Sigmoid colon (tissue), 7 donors: Measurements from ENCODE around the gene RABGAP1L. TPM values are rescaled to one million over a fixed set of nuclear protein-coding genes. Genes with fewer than 3 reads are reported as not detected.
"Not testable (repeated sequence)": the region's sequence is repeated elsewhere in the genome, so short reads cannot be mapped to it uniquely, and the experiment has no call there.

Source experiments
- DNase-seq: peaks from one replicate; pipeline ENCODE4 v3.0.0-alpha.2; 2019
- H3K27ac ChIP-seq, 4 donors: fragments of 200-600 bp; sonication (generic); one replicate each; pipeline ENCODE4 v1.5.1; 2016 to 2019; ENCODE audit warnings: mild to moderate bottlenecking in 1 of 4
- H3K27me3 ChIP-seq, 3 donors: fragments of 200-600 bp; sonication (generic); one replicate each; pipeline ENCODE4 v1.5.1; 2019; ENCODE audit warnings: mild to moderate bottlenecking in 1 of 3
- H3K36me3 ChIP-seq, 4 donors: fragments of 200-600 bp; sonication (generic); one replicate each; pipeline ENCODE4 v1.5.1; 2016 to 2019
- H3K4me1 ChIP-seq, 4 donors: fragments of 200-600 bp; sonication (generic); one replicate each; pipeline ENCODE4 v1.5.1; 2017 to 2019
- H3K4me3 ChIP-seq, 4 donors: fragments of 200-600 bp; sonication (generic); one replicate each; pipeline ENCODE4 v1.5.1; 2017 to 2019; ENCODE audit warnings: mild to moderate bottlenecking in 2 of 4, moderate library complexity in 1 of 4
- H3K9me3 ChIP-seq, 4 donors: fragments of 200-600 bp in 3 of 4; sonication (generic) in 3 of 4; one replicate each; pipeline versions ENCODE4 v1.5.1 to v1.6.1; 2013 to 2019
- CTCF ChIP-seq, 4 experiments: fragments of 450-650 bp in 3 of 4; fragments of 200-600 bp in 1 of 4; IDR thresholded peaks; one replicate each; pipeline ENCODE4 v1.5.1; 2016 to 2019; ENCODE audit warnings: antibody characterized with exemption in 4 of 4, mild to moderate bottlenecking in 3 of 4, moderate library complexity in 2 of 4
- EP300 ChIP-seq, 4 donors: sonication (generic); formaldehyde crosslinking; IDR thresholded peaks; one replicate each; pipeline ENCODE4 v1.6.1; 2017; ENCODE audit warnings: antibody characterized with exemption in 4 of 4
- POLR2A ChIP-seq, 2 donors: fragments of 450-650 bp; IDR thresholded peaks; one replicate each; pipeline ENCODE4 v1.6.1; 2016; ENCODE audit warnings: antibody characterized with exemption in 2 of 2, mild to moderate bottlenecking in 2 of 2, moderate library complexity in 2 of 2
- POLR2AphosphoS5 ChIP-seq, 4 donors: sonication (generic); formaldehyde crosslinking; IDR thresholded peaks; one replicate each; pipeline ENCODE4 v1.6.1; 2017; ENCODE audit warnings: antibody characterized with exemption in 4 of 4
- WGBS, 2 donors: extraction: QIAGEN DNeasy Blood & Tissue Kit; methylation state at CpG; one replicate each; pipeline ENCODE4 v1.1.7; 2013; 5-methylcytosine and 5-hydroxymethylcytosine counted together
- intact Hi-C: fragments of 100-400 bp; cut with DNase I; formaldehyde crosslinking; loops from one replicate; pipeline ENCODE4 v1.15.1; 2023
- polyA plus RNA-seq, 3 donors: library from polyadenylated mRNA; stranded (reverse); fragments of 200-250 nt; gene quantifications; one replicate each; pipeline ENCODE4 v1.2.3, GENCODE V29; 2013
- total RNA-seq, 4 donors: library from RNA; depleted of rRNA; stranded (reverse); fragments of >200 nt; gene quantifications; one replicate each; pipeline ENCODE4 v1.1.0, GENCODE V29; 2016
- donor health status: healthy with polysubstance abuse.
- donor health status: Bipolar disorder and iron deficiency.
- donor health status: healthy.

The RABGAP1L gene
- total and polyA plus RNA-seq, 7 donors = 25.2 to 42.9 (median 35.4) TPM

- Histone ChIP-seq H3K4me1 (no peaks in the 10 kb centered on the region), H3K36me3 (no peaks in the 10 kb centered on the region), H3K27me3 (no peaks in the 10 kb centered on the region), H3K27ac (no peak overlapping the region), H3K4me3 (no peak overlapping the region), H3K9me3 (no peaks in the 10 kb centered on the region)
- DNase-seq = no peak
- TF ChIP-seq EP300 (IDR thresholded peaks at IDR 0.05) = no peak
- TF ChIP-seq CTCF (IDR thresholded peaks at IDR 0.05) = no peak
- no peak for TF ChIP-seq POLR2A (IDR thresholded peaks at IDR 0.05)
- no peak for TF ChIP-seq POLR2AphosphoS5 (IDR thresholded peaks at IDR 0.05)
- 94% methylated on average over 3 of the region's 3 CpGs for WGBS, 2 donors
- intact Hi-C loops = no loop called here
Observed at GRCh38 chr1:174693085-174693484, 533.8 kb downstream of the RABGAP1L start.

- H3K27ac ChIP-seq, intact Hi-C loops, H3K36me3 ChIP-seq, H3K4me1 ChIP-seq, DNase-seq, H3K4me3 ChIP-seq, H3K9me3 ChIP-seq, H3K27me3 ChIP-seq: not testable (repeated sequence)
Observed at GRCh38 chr1:174693539-174693938, 534.2 kb downstream of the RABGAP1L start.

GRCh38 chr1:174696026-174696821, 536.9 kb downstream of the RABGAP1L start:
- no peaks in the 10 kb centered on the region for H3K4me1 ChIP-seq
- no peaks in the 10 kb centered on the region for H3K9me3 ChIP-seq
- 86 to 94% methylated on average over 5 of the region's 5 CpGs for WGBS, 2 donors
- H3K27me3 ChIP-seq = no peaks in the 10 kb centered on the region
- TF ChIP-seq CTCF (IDR thresholded peaks at IDR 0.05) = no peak
- no peaks in the 10 kb centered on the region for H3K36me3 ChIP-seq
- H3K4me3 ChIP-seq = no peak overlapping the region
- H3K27ac ChIP-seq = no peak overlapping the region
- no peak for DNase-seq
- intact Hi-C loops = no loop called here

- 93 to 94% methylated on average over 3 of the region's 3 CpGs for WGBS, 2 donors
- no peaks in the 10 kb centered on the region for H3K27me3 ChIP-seq
- H3K4me3 ChIP-seq = no peak overlapping the region
- no peaks in the 10 kb centered on the region for H3K9me3 ChIP-seq
- H3K4me1 ChIP-seq = no peaks in the 10 kb centered on the region
- intact Hi-C loops = no loop called here
- H3K27ac ChIP-seq = no peak overlapping the region
- no peak for TF ChIP-seq EP300 (IDR thresholded peaks at IDR 0.05)
- TF ChIP-seq CTCF (IDR thresholded peaks at IDR 0.05) = no peak
- no peak for TF ChIP-seq POLR2AphosphoS5 (IDR thresholded peaks at IDR 0.05)
- TF ChIP-seq POLR2A (IDR thresholded peaks at IDR 0.05) = no peak
- H3K36me3 ChIP-seq = no peaks in the 10 kb centered on the region
- no peak for DNase-seq
Observed at GRCh38 chr1:174700314-174700713, 541.0 kb downstream of the RABGAP1L start.

- Histone ChIP-seq H3K4me3 (no peak overlapping the region), H3K36me3 (no peaks in the 10 kb centered on the region), H3K27ac (no peak overlapping the region), H3K4me1 (no peaks in the 10 kb centered on the region), H3K9me3 (no peaks in the 10 kb centered on the region), H3K27me3 (no peaks in the 10 kb centered on the region)
- WGBS, 2 donors = 90 to 92% methylated on average over 3 of the region's 3 CpGs
- DNase-seq = no peak
- TF ChIP-seq EP300 (IDR thresholded peaks at IDR 0.05) = no peak
- no peak for TF ChIP-seq POLR2AphosphoS5 (IDR thresholded peaks at IDR 0.05)
- no peak for TF ChIP-seq POLR2A (IDR thresholded peaks at IDR 0.05)
- TF ChIP-seq CTCF (IDR thresholded peaks at IDR 0.05) = no peak
- intact Hi-C loops = no loop called here
Observed at GRCh38 chr1:174700775-174701174, 541.5 kb downstream of the RABGAP1L start.
